Measurements from ENCODE around the gene MKLN1. TPM values are rescaled to one million over a fixed set of nuclear protein-coding genes. Genes with fewer than 3 reads are reported as not detected.

The MKLN1 gene
- total RNA-seq, 4 donors from 2014 or later, result 39.4 to 74.4 (median 53.2) TPM

GRCh38 chr7:131498237-131498885, 170.7 kb downstream of the MKLN1 start:
- no peaks in the 10 kb centered on the region for H3K9me3 ChIP-seq
- H3K36me3 ChIP-seq, result peaks cover 0 to 25% (median 4%) of the 10 kb centered on the region in 3 donors
- no peak for DNase-seq
- H3K27me3 ChIP-seq, result no peaks in the 10 kb centered on the region
- no peak overlapping the region for H3K4me3 ChIP-seq
- peaks cover 0 to 9% (median 0%) of the 10 kb centered on the region in 4 donors for H3K4me1 ChIP-seq
- TF ChIP-seq CTCF (IDR thresholded peaks at IDR 0.05), result no peak
- no peak for TF ChIP-seq POLR2A (IDR thresholded peaks at IDR 0.05)
- peak overlapping the region in 1 of 4 donors; percentile 16 for H3K27ac ChIP-seq

- Histone ChIP-seq H3K4me3 (no peak overlapping the region), H3K27me3 (no peaks in the 10 kb centered on the region), H3K27ac (no peak overlapping the region), H3K4me1 (peaks cover 0 to 11% (median 0%) of the 10 kb centered on the region in 4 donors), H3K9me3 (no peaks in the 10 kb centered on the region), H3K36me3 (peaks cover 0 to 25% (median 4%) of the 10 kb centered on the region in 3 donors)
- no peak for DNase-seq
- TF ChIP-seq CTCF (IDR thresholded peaks at IDR 0.05) (no peak), POLR2A (IDR thresholded peaks at IDR 0.05) (no peak)
Observed at GRCh38 chr7:131499801-131500200, 172.1 kb downstream of the MKLN1 start.

GRCh38 chr7:131500357-131500756, 172.7 kb downstream of the MKLN1 start:
- no peaks in the 10 kb centered on the region for H3K9me3 ChIP-seq
- H3K27me3 ChIP-seq, result no peaks in the 10 kb centered on the region
- peaks cover 0 to 25% (median 4%) of the 10 kb centered on the region in 3 donors for H3K36me3 ChIP-seq
- no peak for DNase-seq
- no peak overlapping the region for H3K4me3 ChIP-seq
- no peak overlapping the region for H3K27ac ChIP-seq
- H3K4me1 ChIP-seq, result peaks cover 0 to 11% (median 0%) of the 10 kb centered on the region in 4 donors
- TF ChIP-seq POLR2A (IDR thresholded peaks at IDR 0.05) (no peak), CTCF (IDR thresholded peaks at IDR 0.05) (no peak)

- H3K27ac ChIP-seq, result no peak overlapping the region
- no peaks in the 10 kb centered on the region for H3K9me3 ChIP-seq
- TF ChIP-seq CTCF (IDR thresholded peaks at IDR 0.05) (no peak), POLR2A (IDR thresholded peaks at IDR 0.05) (no peak)
- peaks cover 0 to 11% (median 0%) of the 10 kb centered on the region in 4 donors for H3K4me1 ChIP-seq
- H3K36me3 ChIP-seq, result peaks cover 0 to 21% (median 4%) of the 10 kb centered on the region in 3 donors
- H3K27me3 ChIP-seq, result no peaks in the 10 kb centered on the region
- DNase-seq, result no peak
- H3K4me3 ChIP-seq, result no peak overlapping the region
Observed at GRCh38 chr7:131501422-131501821, 173.7 kb downstream of the MKLN1 start.

- Histone ChIP-seq H3K4me3 (no peak overlapping the region), H3K9me3 (no peaks in the 10 kb centered on the region), H3K27me3 (no peaks in the 10 kb centered on the region), H3K27ac (peak overlapping the region in 1 of 4 donors; percentile 30), H3K4me1 (peaks cover 0 to 11% (median 0%) of the 10 kb centered on the region in 4 donors), H3K36me3 (peaks cover 0 to 16% (median 2%) of the 10 kb centered on the region in 3 donors)
- TF ChIP-seq POLR2A (IDR thresholded peaks at IDR 0.05), result no peak
- no peak for TF ChIP-seq CTCF (IDR thresholded peaks at IDR 0.05)
- no peak for DNase-seq
Observed at GRCh38 chr7:131501930-131502685, 174.4 kb downstream of the MKLN1 start.

Measured in Peyer's patch (tissue), 4 donors.